NT2/D1 (cell line): Measurements from ENCODE around the gene RUNX2.
"Not testable (repeated sequence)": the region's sequence is repeated elsewhere in the genome, so short reads cannot be mapped to it uniquely, and the experiment has no call there.

Source experiments
- DNase-seq: peaks from one replicate; pipeline ENCODE4 v3.0.0-alpha.2; 2011; ENCODE audit warnings: low read depth, low spot score
- H3K27me3 ChIP-seq: 2 replicates; pipeline ENCODE4 v1.6.0; 2011; ENCODE audit warnings: mild to moderate bottlenecking; ENCODE audit not compliant: insufficient read length, insufficient read depth
- H3K36me3 ChIP-seq: 2 replicates; pipeline ENCODE4 v1.6.1; 2011; ENCODE audit warnings: mild to moderate bottlenecking, low read length, mixed read lengths; ENCODE audit not compliant: insufficient read depth, insufficient read length
- H3K4me1 ChIP-seq: 2 replicates; pipeline ENCODE4 v1.5.1; 2011; ENCODE audit not compliant: insufficient read depth, insufficient read length
- H3K4me3 ChIP-seq: 2 replicates; pipeline ENCODE4 v1.5.1; 2011; ENCODE audit warnings: low read depth; ENCODE audit not compliant: insufficient read length
- H3K9ac ChIP-seq: 2 replicates; pipeline ENCODE4 v1.6.0; 2011; ENCODE audit warnings: low read depth; ENCODE audit not compliant: insufficient read length
- H3K9me3 ChIP-seq: 2 replicates; pipeline ENCODE4 v1.5.1; 2011; ENCODE audit warnings: mild to moderate bottlenecking, low read length; ENCODE audit not compliant: insufficient read depth
- SUZ12 ChIP-seq: IDR thresholded peaks from 2 replicates; pipeline ENCODE4 v1.6.1; 2011; ENCODE audit not compliant: insufficient read length, insufficient read depth; ENCODE audit errors: extremely low read depth
- YY1 ChIP-seq: IDR thresholded peaks from 2 replicates; pipeline ENCODE4 v1.6.1; 2011; ENCODE audit not compliant: insufficient read length, insufficient read depth
- ZNF274 ChIP-seq: IDR thresholded peaks from 2 replicates; pipeline ENCODE4 v1.6.1; 2011; ENCODE audit warnings: mild to moderate bottlenecking, low read depth, low read length

RUNX2 gene

GRCh38 chr6:45667300-45667699 is 339.2 kb downstream of the RUNX2 start:
- H3K9ac ChIP-seq = no peak overlapping the region
- no peak overlapping the region for H3K4me3 ChIP-seq
- H3K9me3 ChIP-seq = no peaks in the 10 kb centered on the region
- H3K27me3 ChIP-seq = no peaks in the 10 kb centered on the region
- TF ChIP-seq YY1 = no peak
- TF ChIP-seq SUZ12 = no peak
- no peak for TF ChIP-seq ZNF274
- no peaks in the 10 kb centered on the region for H3K36me3 ChIP-seq
- DNase-seq = no peak
- H3K4me1 ChIP-seq = peaks cover 4% of the 10 kb centered on the region

- Histone ChIP-seq H3K36me3 (no peaks in the 10 kb centered on the region), H3K9ac (no peak overlapping the region), H3K9me3 (no peaks in the 10 kb centered on the region), H3K4me1 (peaks cover 4% of the 10 kb centered on the region), H3K4me3 (no peak overlapping the region), H3K27me3 (no peaks in the 10 kb centered on the region)
- TF ChIP-seq SUZ12 = no peak
- TF ChIP-seq YY1 = no peak
- TF ChIP-seq ZNF274 = no peak
- DNase-seq = no peak
These were observed 339.6 kb downstream of the RUNX2 start for GRCh38 chr6:45667766-45668165.

GRCh38 chr6:45668705-45669104 is 340.6 kb downstream of the RUNX2 start:
- H3K9ac ChIP-seq = no peak overlapping the region
- H3K36me3 ChIP-seq = no peaks in the 10 kb centered on the region
- no peak for TF ChIP-seq YY1
- TF ChIP-seq SUZ12 = no peak
- no peak for TF ChIP-seq ZNF274
- no peak for DNase-seq
- H3K4me3 ChIP-seq = no peak overlapping the region
- H3K27me3 ChIP-seq = no peaks in the 10 kb centered on the region
- H3K4me1 ChIP-seq = peaks cover 4% of the 10 kb centered on the region
- H3K9me3 ChIP-seq = no peaks in the 10 kb centered on the region

- not testable (repeated sequence) for H3K4me1 ChIP-seq, H3K4me3 ChIP-seq, H3K27me3 ChIP-seq, H3K36me3 ChIP-seq, H3K9ac ChIP-seq, DNase-seq
- H3K9me3 ChIP-seq = peaks cover 11% of the 10 kb centered on the region; the same call in 1 of the 2 replicates
These were observed 345.0 kb downstream of the RUNX2 start for GRCh38 chr6:45673167-45673566.

GRCh38 chr6:45675166-45675565 is 347.0 kb downstream of the RUNX2 start:
- Histone ChIP-seq H3K4me3 (peak overlapping the region; percentile 15), H3K9me3 (peaks cover 11% of the 10 kb centered on the region; the same call in 1 of the 2 replicates)
- not testable (repeated sequence) for H3K9ac ChIP-seq, H3K27me3 ChIP-seq, DNase-seq, H3K4me1 ChIP-seq, H3K36me3 ChIP-seq

- Histone ChIP-seq H3K36me3 (no peaks in the 10 kb centered on the region), H3K4me1 (no peaks in the 10 kb centered on the region), H3K9me3 (peaks cover 11% of the 10 kb centered on the region; the same call in 1 of the 2 replicates), H3K4me3 (no peak overlapping the region), H3K27me3 (peaks cover 3% of the 10 kb centered on the region), H3K9ac (no peak overlapping the region)
- no peak for DNase-seq
- no peak for TF ChIP-seq ZNF274
- no peak for TF ChIP-seq YY1
- no peak for TF ChIP-seq SUZ12
These were observed 347.5 kb downstream of the RUNX2 start for GRCh38 chr6:45675634-45676033.

GRCh38 chr6:45676380-45676779 is 348.2 kb downstream of the RUNX2 start:
- Histone ChIP-seq H3K4me1 (no peaks in the 10 kb centered on the region), H3K36me3 (no peaks in the 10 kb centered on the region), H3K27me3 (peaks cover 3% of the 10 kb centered on the region), H3K4me3 (no peak overlapping the region), H3K9ac (no peak overlapping the region), H3K9me3 (peaks cover 11% of the 10 kb centered on the region; the same call in 1 of the 2 replicates)
- no peak for DNase-seq
- no peak for TF ChIP-seq SUZ12
- no peak for TF ChIP-seq YY1
- no peak for TF ChIP-seq ZNF274

- H3K9me3 ChIP-seq = peaks cover 20% of the 10 kb centered on the region; the same call in 1 of the 2 replicates
- TF ChIP-seq SUZ12 (no peak), YY1 (no peak), ZNF274 (no peak)
- no peak overlapping the region for H3K4me3 ChIP-seq
- H3K27me3 ChIP-seq = peaks cover 3% of the 10 kb centered on the region
- H3K4me1 ChIP-seq = no peaks in the 10 kb centered on the region
- H3K36me3 ChIP-seq = no peaks in the 10 kb centered on the region
- DNase-seq = no peak
- H3K9ac ChIP-seq = no peak overlapping the region
These were observed 349.5 kb downstream of the RUNX2 start for GRCh38 chr6:45677381-45678284.
